Right hindlimb (tissue), 1 donor: ENCODE data around the gene RAB7A.

Experiments used
- DNase-seq: peaks from one replicate; pipeline ENCODE4 v3.0.0-alpha.2; 2018

RAB7A gene

GRCh38 chr3:128726023-128727016 is at the start of gene RAB7A:
TSS of gene RAB7A (plus strand) at chr3:128726183. CDS start at chr3:128795368, 69,185 bp downstream.
- DNase-seq = peak; percentile 99

GRCh38 chr3:128679338-128679737 is 46.6 kb upstream of the RAB7A start:
- no peak for DNase-seq

- DNase-seq = peak; percentile 100
These were observed 45.2 kb upstream of the RAB7A start for GRCh38 chr3:128680603-128681368.

- DNase-seq = no peak
These were observed 44.6 kb upstream of the RAB7A start for GRCh38 chr3:128681369-128681829.

DNA sequence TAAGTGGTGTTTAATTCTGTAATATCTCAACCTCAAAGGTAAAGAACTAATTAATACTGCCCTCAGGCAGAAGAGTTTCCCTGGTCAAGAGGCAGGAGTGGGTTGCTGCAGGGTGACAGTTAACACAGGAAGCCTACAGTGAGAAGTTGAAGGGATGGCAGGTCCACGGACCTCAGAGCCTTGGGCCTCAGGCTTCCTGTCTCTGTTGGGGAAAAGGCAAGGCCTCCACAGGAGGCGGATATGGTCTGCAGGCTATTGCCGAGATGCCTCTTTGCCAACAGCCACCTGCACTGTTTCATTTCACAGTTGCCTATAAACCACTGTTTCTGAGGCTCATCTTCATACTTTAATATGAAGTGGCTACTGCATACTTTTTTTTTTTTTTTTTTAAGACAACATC is 42.0 kb upstream of the RAB7A start:
- no peak for DNase-seq

GRCh38 chr3:128684986-128685726 is 40.8 kb upstream of the RAB7A start:
- no peak for DNase-seq

DNA sequence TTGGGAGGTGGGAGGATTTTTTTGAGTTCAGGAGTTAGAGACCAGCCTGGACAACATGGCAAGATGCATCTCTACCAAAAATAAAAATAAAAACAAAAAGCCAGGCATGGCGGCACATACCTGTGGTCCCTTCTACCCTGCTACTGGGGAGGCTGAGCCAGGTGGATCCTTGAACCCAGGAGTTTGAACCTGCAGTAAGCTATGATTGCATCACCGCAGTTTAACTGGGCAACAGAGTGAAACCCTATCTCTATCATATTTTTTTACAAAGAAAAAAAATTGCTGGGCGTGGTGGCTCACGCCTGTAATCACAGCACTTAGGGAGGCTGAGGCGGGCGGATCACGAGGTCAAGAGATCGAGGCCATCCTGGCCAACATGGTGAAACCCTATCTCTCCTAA is 39.5 kb upstream of the RAB7A start:
- DNase-seq = no peak

DNA sequence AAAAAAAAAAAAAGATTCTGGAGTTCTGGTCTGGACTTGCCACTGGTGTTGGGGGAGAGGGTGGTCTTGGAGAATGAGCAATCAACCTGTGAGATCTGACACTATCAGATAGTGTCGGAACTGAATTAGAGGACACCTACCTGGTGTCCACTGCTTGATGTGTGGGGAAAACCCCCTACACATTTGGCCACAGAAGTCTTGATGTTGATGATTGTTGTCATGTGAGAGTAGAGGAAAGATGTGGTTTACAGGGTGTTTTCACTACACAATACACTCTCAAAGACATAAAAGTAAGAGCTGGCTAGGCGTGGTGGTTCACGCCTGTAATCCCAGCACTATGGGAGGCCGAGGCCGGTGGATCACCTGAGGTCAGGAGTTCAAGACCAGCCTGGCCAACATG is 36.9 kb upstream of the RAB7A start:
- DNase-seq = no peak

DNA sequence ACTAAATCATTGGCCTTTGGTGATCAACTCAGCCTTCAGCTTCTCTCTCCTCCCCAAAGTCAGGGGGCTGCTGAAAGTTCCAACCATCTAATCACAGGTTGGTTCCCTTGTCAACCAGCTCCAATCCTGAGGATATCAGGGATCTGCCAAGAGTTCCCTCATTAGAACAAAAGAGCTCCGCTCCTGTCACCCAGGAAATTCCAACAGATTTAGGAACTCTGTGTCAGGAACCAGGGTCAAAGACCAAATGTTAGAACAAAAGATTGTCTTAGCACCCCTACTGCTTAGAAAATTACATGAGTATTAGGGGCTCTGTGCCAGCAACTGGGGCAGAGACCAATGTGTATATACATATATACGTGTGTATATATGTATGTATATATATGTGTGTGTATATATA is 32.3 kb upstream of the RAB7A start:
- no peak for DNase-seq

GRCh38 chr3:128697341-128697740 is 28.6 kb upstream of the RAB7A start:
- DNase-seq = no peak

GRCh38 chr3:128698211-128699047 is 27.6 kb upstream of the RAB7A start:
- DNase-seq = peak; percentile 47

DNA sequence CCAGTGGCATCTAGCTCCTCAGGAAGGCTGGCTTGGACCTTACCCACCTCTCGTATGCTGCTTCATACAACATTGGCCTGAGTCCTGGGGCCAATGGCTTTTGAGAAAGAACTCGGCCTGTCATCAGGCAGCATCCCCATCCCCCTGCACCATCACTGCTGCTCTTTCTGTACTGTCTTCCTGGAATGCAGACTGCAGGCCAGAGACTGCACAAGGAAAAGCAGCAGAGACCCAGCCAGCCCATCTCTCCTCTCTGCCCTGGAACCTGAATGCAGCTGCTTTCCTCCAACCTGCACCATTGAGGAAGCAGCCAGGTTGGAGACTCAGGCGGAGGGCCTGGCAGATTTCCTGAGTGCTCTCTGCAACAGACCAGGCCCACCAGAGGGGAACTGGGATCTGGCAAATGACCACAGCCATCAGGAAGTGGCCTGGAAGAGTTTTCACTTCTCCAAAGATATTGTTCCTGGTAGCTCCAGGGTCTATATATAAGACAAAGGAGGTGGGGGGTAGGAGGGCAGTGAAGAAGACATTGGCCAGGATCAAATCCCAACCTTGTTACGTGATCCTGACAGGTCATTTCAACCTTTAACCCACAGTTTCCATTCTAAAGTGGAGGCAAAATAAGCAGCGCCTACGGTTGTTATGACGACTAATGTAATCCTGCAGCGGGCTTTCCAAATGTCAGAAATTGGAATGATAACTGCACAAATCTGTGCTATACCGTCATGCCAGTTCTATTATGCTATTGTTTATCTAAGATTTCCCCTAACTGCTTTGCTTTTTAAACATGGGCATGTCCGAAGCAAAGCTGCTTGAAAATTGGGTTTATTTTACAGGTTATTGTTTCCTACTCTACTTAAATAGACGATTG is 24.4 kb upstream of the RAB7A start:
- DNase-seq = peak; percentile 27

DNA sequence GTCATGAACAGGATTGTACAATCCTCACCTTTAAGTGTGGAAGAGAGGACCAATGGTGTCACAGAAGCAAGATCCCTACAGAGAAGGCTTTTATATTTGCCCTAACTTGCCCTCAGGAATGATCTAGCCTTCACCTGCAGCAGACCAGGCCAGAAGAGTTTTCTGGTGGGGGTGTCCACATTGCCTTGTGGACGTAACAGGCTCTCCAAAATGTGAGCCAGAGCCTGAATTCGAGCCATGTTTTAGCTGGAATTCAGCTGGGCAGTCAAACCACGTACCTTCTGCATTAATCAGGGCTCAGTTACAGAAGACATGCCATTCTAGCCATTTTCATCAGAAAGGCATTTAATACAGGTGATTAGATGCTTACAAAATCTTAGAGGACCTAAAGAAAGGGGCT is 23.6 kb upstream of the RAB7A start:
- no peak for DNase-seq

GRCh38 chr3:128703561-128703960 is 22.4 kb upstream of the RAB7A start:
- DNase-seq = no peak

- DNase-seq = no peak
These were observed 19.8 kb upstream of the RAB7A start for GRCh38 chr3:128706086-128706615.

GRCh38 chr3:128707928-128708494 is 18.0 kb upstream of the RAB7A start:
- DNase-seq = no peak

DNA sequence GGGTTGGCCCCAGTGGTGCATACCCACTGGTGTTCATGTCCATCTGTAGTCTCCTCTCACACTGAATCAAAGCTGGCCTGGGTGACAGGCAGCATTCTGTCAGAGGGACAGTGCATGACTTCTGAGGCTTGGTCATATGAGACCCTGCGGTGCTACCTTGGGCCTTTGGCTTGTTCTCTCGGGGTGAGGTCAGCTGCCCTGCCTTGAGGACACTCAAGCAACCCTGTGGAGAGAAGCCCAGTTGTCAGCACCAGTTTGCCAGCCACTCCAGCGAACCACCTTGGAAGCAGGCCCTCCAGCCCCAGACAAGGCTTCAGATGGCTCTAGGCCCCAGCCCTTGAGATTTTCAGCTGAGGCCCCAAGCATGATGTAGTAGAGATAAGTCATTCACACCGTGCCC is 16.9 kb upstream of the RAB7A start:
- DNase-seq = no peak

DNA sequence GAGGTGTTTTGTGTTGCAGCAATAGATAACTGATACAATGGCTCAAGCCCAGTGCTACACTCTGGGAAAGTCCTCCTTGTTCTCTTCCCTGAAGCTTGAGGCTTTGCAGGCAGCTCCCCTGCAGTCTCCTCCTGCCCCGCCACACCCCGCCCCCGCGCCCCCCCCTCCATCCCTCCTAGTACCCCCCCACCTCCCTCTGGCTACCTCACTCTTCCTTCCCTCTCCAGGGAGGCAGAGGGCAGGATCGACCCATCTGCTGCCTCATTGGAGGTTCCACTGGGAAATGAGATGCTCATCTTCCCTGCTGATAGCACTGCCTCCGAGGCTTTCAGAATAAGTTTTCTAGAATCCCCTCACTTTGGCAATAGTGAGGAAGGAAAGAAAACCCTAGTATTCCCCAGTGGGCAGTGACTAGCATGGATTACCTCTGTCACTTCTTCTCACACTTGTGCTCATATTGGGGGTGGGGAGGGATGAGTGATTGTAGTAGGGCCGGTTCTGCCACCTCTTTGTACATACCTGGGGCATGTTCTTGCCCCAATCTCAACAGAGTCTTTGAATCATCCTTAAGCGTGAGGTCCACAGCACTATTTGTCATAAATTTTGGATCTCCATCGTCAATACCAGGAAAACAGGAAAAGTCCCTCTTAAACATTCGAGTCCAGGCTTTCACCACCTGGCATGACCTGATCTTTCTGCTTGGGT is 16.3 kb upstream of the RAB7A start:
- DNase-seq = no peak

DNA sequence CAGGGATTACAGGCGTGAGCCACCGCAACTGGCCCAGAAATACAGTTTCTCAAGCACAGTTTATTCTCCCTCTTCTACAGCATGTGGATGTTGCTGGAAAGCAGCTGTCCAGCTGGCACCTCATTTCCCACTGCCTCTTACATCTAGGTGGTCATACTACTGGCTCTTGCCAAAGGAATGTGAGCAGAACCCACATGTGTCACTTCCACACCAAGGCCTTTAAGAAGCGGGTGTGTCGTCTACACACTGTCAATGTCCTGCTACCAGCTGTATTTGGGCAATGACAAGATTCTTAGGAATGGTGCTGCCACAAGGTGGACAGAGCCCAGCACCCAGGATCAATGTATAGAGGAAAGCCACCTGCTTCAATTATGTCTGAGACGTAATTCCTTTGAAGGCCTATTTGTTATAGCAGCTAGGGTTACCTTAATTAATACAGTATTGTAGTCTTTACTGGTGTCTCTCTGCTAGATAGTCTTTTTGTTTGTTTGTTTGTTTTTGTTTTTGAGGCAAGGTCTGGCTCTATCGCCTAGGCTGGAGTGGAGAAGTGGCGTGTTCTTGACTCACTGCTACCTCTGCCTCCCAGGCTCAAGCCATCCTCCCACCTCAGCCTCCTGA is 15.1 kb upstream of the RAB7A start:
- DNase-seq = no peak
